ENCODE measurements around the gene TFCP2.

Gene TFCP2

DNA sequence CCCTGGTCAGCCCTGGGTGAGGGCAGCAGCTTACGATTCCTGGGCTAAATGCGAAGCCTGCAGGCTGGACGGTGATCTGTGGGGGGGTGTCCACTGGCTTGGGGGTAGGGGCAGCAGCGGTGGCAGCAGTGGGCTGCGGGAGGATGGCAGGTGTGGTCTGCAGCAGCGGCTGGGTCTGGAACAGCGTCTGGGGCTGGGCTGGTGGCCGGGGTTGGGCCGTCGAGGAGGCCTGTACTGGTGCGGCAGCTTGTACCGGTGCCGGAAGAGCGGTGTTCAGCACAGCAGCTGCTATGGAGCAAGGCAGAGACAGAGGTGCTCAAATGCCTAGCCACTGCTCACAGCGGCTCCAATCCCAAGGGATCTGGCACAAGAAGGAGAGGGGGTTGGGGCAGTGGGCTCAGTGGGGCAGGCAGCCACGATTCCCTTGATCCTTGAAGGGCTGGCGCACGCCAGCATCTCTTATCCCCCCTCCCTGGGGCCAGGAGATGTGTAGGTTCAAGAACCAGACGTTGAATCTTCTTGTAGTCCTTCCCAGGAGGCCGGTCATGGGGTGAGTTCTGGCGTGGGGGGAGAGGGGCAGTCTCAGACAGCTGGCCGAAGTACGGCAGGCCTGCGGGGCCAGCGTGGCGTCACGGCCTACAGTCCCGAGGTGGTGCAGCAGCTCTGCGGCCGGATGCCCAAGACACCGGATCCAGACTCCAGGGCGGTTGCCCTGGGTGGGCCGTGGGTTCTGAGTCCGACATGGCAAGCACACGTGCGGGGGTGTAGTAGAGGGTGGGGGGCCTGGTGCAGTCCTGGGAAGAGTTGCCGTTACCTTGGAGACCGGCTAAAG, 25.0 kb upstream of the TFCP2 start:
- TF ChIP-seq, protein P1, sequence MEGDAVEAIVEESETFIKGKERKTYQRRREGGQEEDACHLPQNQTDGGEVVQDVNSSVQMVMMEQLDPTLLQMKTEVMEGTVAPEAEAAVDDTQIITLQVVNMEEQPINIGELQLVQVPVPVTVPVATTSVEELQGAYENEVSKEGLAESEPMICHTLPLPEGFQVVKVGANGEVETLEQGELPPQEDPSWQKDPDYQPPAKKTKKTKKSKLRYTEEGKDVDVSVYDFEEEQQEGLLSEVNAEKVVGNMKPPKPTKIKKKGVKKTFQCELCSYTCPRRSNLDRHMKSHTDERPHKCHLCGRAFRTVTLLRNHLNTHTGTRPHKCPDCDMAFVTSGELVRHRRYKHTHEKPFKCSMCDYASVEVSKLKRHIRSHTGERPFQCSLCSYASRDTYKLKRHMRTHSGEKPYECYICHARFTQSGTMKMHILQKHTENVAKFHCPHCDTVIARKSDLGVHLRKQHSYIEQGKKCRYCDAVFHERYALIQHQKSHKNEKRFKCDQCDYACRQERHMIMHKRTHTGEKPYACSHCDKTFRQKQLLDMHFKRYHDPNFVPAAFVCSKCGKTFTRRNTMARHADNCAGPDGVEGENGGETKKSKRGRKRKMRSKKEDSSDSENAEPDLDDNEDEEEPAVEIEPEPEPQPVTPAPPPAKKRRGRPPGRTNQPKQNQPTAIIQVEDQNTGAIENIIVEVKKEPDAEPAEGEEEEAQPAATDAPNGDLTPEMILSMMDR (IDR thresholded peaks at IDR 0.05), result no peak
- Histone ChIP-seq H3K4me2 (ENCODE audit: low read length) (no peak overlapping the region), H3K9me3 (ENCODE audit: control insufficient read depth, low read length) (no peaks in the 10 kb centered on the region), H3K36me3 (ENCODE audit: control insufficient read depth, insufficient read depth, low read length) (no peaks in the 10 kb centered on the region), H2AFZ (no peak overlapping the region), H3K27ac (no peak overlapping the region), H3K9ac (no peak overlapping the region), H3K79me2 (no peaks in the 10 kb centered on the region), H3K4me3 (ENCODE audit: low read depth, low read length) (no peak overlapping the region), H3K27me3 (ENCODE audit: control insufficient read depth, insufficient read depth, low read length) (no peaks in the 10 kb centered on the region), H3K4me1 (no peaks in the 10 kb centered on the region)

DNA sequence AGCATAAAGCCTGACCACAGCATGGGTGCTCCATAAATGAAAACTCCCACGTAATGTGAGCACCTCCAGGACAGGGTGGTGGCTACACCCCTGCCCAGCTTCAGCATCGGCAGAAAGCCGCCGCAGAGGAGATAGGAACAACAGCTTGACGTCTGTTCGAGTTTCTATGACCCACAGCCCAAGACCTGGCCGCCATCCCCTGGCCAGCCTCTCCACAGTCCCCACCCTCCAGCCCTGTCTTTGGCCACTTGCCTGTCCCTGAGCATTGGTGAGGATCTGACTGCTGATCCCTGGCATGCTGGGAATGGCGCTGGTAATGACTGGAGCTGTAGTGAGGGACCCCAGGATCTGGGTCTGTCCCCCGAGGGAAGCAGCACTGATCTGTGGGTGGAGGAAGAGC, 23.6 kb upstream of the TFCP2 start:
- H3K4me3 ChIP-seq (ENCODE audit: low read depth, low read length), result no peak overlapping the region
- no peaks in the 10 kb centered on the region for H3K4me1 ChIP-seq
- no peaks in the 10 kb centered on the region for H3K79me2 ChIP-seq
- H2AFZ ChIP-seq, result no peak overlapping the region
- no peaks in the 10 kb centered on the region for H3K9me3 ChIP-seq (ENCODE audit: control insufficient read depth, low read length)
- H3K27me3 ChIP-seq (ENCODE audit: control insufficient read depth, insufficient read depth, low read length), result no peaks in the 10 kb centered on the region
- H3K27ac ChIP-seq, result no peak overlapping the region
- TF ChIP-seq, protein P1 (IDR thresholded peaks at IDR 0.05), result no peak
- no peak overlapping the region for H3K9ac ChIP-seq
- no peaks in the 10 kb centered on the region for H3K36me3 ChIP-seq (ENCODE audit: control insufficient read depth, insufficient read depth, low read length)
- no peak overlapping the region for H3K4me2 ChIP-seq (ENCODE audit: low read length)

DNA sequence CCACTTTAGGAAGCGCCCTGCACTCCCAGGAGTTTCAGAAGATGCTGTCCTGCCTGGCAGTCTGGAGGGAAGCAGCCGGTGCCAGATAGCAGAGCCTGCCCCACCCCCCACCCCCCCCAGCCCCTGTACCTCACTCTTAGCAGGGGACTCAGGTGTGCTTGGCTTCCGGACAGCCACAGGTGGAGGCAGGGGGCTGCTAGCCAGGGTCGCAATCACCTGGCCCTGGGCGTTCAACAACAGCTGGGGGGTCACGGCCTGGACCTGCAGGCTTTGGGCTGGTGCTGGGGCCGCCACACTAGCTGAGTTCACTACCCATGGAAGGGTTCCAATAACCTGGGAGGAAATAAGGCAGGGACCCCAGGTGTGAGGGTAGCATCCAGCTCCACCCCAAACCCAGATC, 22.9 kb upstream of the TFCP2 start:
- no peak overlapping the region for H3K4me3 ChIP-seq (ENCODE audit: low read depth, low read length)
- H3K4me1 ChIP-seq, result no peaks in the 10 kb centered on the region
- no peaks in the 10 kb centered on the region for H3K36me3 ChIP-seq (ENCODE audit: control insufficient read depth, insufficient read depth, low read length)
- TF ChIP-seq, protein P1 (IDR thresholded peaks at IDR 0.05), result no peak
- H3K27me3 ChIP-seq (ENCODE audit: control insufficient read depth, insufficient read depth, low read length), result no peaks in the 10 kb centered on the region
- H3K27ac ChIP-seq, result no peak overlapping the region
- no peak overlapping the region for H2AFZ ChIP-seq
- H3K9me3 ChIP-seq (ENCODE audit: control insufficient read depth, low read length), result no peaks in the 10 kb centered on the region
- H3K9ac ChIP-seq, result no peak overlapping the region
- H3K4me2 ChIP-seq (ENCODE audit: low read length), result no peak overlapping the region
- no peaks in the 10 kb centered on the region for H3K79me2 ChIP-seq

DNA sequence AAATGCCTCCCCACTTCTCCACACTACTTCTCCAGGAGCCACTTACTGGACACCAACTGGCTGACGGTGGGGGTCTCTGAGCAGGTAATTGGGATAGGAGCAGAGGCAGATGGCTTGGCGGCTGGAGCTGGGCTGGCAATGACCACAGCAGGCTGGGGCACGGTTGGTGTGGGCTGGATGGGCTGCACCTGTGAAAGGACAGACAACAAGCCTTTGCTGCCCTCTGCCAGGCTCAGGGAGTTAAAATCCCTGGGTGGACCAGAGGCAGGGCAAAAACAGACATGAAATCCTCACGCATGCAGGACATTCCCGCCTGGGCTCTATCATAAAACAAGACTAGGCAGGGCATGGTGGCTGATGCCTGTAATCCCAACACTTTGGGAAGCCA, 19.3 kb upstream of the TFCP2 start:
- TF ChIP-seq, protein P1 (IDR thresholded peaks at IDR 0.05), result no peak
- Histone ChIP-seq H2AFZ (no peak overlapping the region), H3K4me3 (ENCODE audit: low read depth, low read length) (no peak overlapping the region), H3K27me3 (ENCODE audit: control insufficient read depth, insufficient read depth, low read length) (no peaks in the 10 kb centered on the region), H3K9ac (no peak overlapping the region), H3K4me2 (ENCODE audit: low read length) (no peak overlapping the region), H3K4me1 (no peaks in the 10 kb centered on the region), H3K79me2 (no peaks in the 10 kb centered on the region), H3K9me3 (ENCODE audit: control insufficient read depth, low read length) (no peaks in the 10 kb centered on the region), H3K27ac (no peak overlapping the region), H3K36me3 (ENCODE audit: control insufficient read depth, insufficient read depth, low read length) (no peaks in the 10 kb centered on the region)
